ENCODE measurements around the gene MEGF9.
A peak's percentile ranks its signal among the peaks of the same experiment; 100 is the strongest.
"Not testable (repeated sequence)": the region's sequence is repeated elsewhere in the genome, so short reads cannot be mapped to it uniquely, and the experiment has no call there.

The MEGF9 gene

GRCh38 chr9:120750421-120750820, 36.2 kb upstream of the MEGF9 start:
- H3K79me2 ChIP-seq (ENCODE audit: low read length) = no peaks in the 10 kb centered on the region

GRCh38 chr9:120746366-120746765, 32.1 kb upstream of the MEGF9 start:
- not testable (repeated sequence) for H3K27ac ChIP-seq (ENCODE audit: low read length); H2AFZ ChIP-seq (ENCODE audit: low read depth, low read length); H3K9me3 ChIP-seq (ENCODE audit: insufficient read depth, low read length); H3K4me1 ChIP-seq (ENCODE audit: low read length); H3K27me3 ChIP-seq (ENCODE audit: low read depth, low read length); H3K36me3 ChIP-seq (replicated peaks; ENCODE audit: low read depth, low read length); H4K20me1 ChIP-seq (ENCODE audit: insufficient read depth, low read length); H3K9ac ChIP-seq (ENCODE audit: low read length); H3K79me2 ChIP-seq (ENCODE audit: low read length); H3K4me2 ChIP-seq (ENCODE audit: low read length); H3K4me3 ChIP-seq (ENCODE audit: low read length)

More at GRCh38 chr9:120750421-120750820, 36.2 kb upstream of the MEGF9 start:
- Histone ChIP-seq H3K27ac (ENCODE audit: low read length) (no peak overlapping the region), H3K9ac (ENCODE audit: low read length) (no peak overlapping the region), H2AFZ (ENCODE audit: low read depth, low read length) (no peak overlapping the region), H3K4me1 (ENCODE audit: low read length) (peaks cover 5% of the 10 kb centered on the region), H3K27me3 (ENCODE audit: low read depth, low read length) (no peaks in the 10 kb centered on the region), H3K4me3 (ENCODE audit: low read length) (no peak overlapping the region), H3K36me3 (replicated peaks; ENCODE audit: low read depth, low read length) (no peaks in the 10 kb centered on the region), H4K20me1 (ENCODE audit: insufficient read depth, low read length) (no peaks in the 10 kb centered on the region), H3K9me3 (ENCODE audit: insufficient read depth, low read length) (no peaks in the 10 kb centered on the region), H3K4me2 (ENCODE audit: low read length) (no peak overlapping the region)
- no peak for TF ChIP-seq CTCF (IDR thresholded peaks at IDR 0.05; ENCODE audit: low read depth, low read length)
- no peak for TF ChIP-seq EZH2phosphoT487 (IDR thresholded peaks at IDR 0.05; ENCODE audit: low read depth)

- H3K36me3 ChIP-seq (replicated peaks; ENCODE audit: low read depth, low read length) = no peaks in the 10 kb centered on the region
- no peaks in the 10 kb centered on the region for H4K20me1 ChIP-seq (ENCODE audit: insufficient read depth, low read length)
- H3K27me3 ChIP-seq (ENCODE audit: low read depth, low read length) = no peaks in the 10 kb centered on the region
- H3K9ac ChIP-seq (ENCODE audit: low read length) = no peak overlapping the region
- TF ChIP-seq CTCF (IDR thresholded peaks at IDR 0.05; ENCODE audit: low read depth, low read length) (no peak), EZH2phosphoT487 (IDR thresholded peaks at IDR 0.05; ENCODE audit: low read depth) (no peak)
- H3K4me3 ChIP-seq (ENCODE audit: low read length) = no peak overlapping the region
- no peak overlapping the region for H3K27ac ChIP-seq (ENCODE audit: low read length)
- no peaks in the 10 kb centered on the region for H3K4me1 ChIP-seq (ENCODE audit: low read length)
- no peak overlapping the region for H2AFZ ChIP-seq (ENCODE audit: low read depth, low read length)
- no peaks in the 10 kb centered on the region for H3K79me2 ChIP-seq (ENCODE audit: low read length)
- no peaks in the 10 kb centered on the region for H3K9me3 ChIP-seq (ENCODE audit: insufficient read depth, low read length)
- H3K4me2 ChIP-seq (ENCODE audit: low read length) = no peak overlapping the region
Measured at GRCh38 chr9:120745278-120745677, 31.0 kb upstream of the MEGF9 start.

GRCh38 chr9:120742951-120743416, 28.7 kb upstream of the MEGF9 start:
- H3K27ac ChIP-seq (ENCODE audit: low read length) = no peak overlapping the region
- H3K4me2 ChIP-seq (ENCODE audit: low read length) = no peak overlapping the region
- H2AFZ ChIP-seq (ENCODE audit: low read depth, low read length) = no peak overlapping the region
- no peaks in the 10 kb centered on the region for H3K36me3 ChIP-seq (replicated peaks; ENCODE audit: low read depth, low read length)
- H3K27me3 ChIP-seq (ENCODE audit: low read depth, low read length) = no peaks in the 10 kb centered on the region
- H3K4me1 ChIP-seq (ENCODE audit: low read length) = no peaks in the 10 kb centered on the region
- no peak overlapping the region for H3K4me3 ChIP-seq (ENCODE audit: low read length)
- no peaks in the 10 kb centered on the region for H4K20me1 ChIP-seq (ENCODE audit: insufficient read depth, low read length)
- H3K9me3 ChIP-seq (ENCODE audit: insufficient read depth, low read length) = no peaks in the 10 kb centered on the region
- H3K9ac ChIP-seq (ENCODE audit: low read length) = no peak overlapping the region
- no peaks in the 10 kb centered on the region for H3K79me2 ChIP-seq (ENCODE audit: low read length)
- TF ChIP-seq EZH2phosphoT487 (IDR thresholded peaks at IDR 0.05; ENCODE audit: low read depth) (no peak), CTCF (IDR thresholded peaks at IDR 0.05; ENCODE audit: low read depth, low read length) (peak; percentile 76)

GRCh38 chr9:120741701-120742100, 27.4 kb upstream of the MEGF9 start:
- Histone ChIP-seq H4K20me1 (ENCODE audit: insufficient read depth, low read length) (no peaks in the 10 kb centered on the region), H3K9ac (ENCODE audit: low read length) (no peak overlapping the region), H3K27me3 (ENCODE audit: low read depth, low read length) (no peaks in the 10 kb centered on the region), H3K9me3 (ENCODE audit: insufficient read depth, low read length) (no peaks in the 10 kb centered on the region), H3K36me3 (replicated peaks; ENCODE audit: low read depth, low read length) (peaks cover 3% of the 10 kb centered on the region), H3K79me2 (ENCODE audit: low read length) (no peaks in the 10 kb centered on the region), H3K4me1 (ENCODE audit: low read length) (peaks cover 4% of the 10 kb centered on the region), H2AFZ (ENCODE audit: low read depth, low read length) (no peak overlapping the region), H3K4me3 (ENCODE audit: low read length) (no peak overlapping the region), H3K4me2 (ENCODE audit: low read length) (no peak overlapping the region), H3K27ac (ENCODE audit: low read length) (no peak overlapping the region)
- TF ChIP-seq CTCF (IDR thresholded peaks at IDR 0.05; ENCODE audit: low read depth, low read length) (no peak), EZH2phosphoT487 (IDR thresholded peaks at IDR 0.05; ENCODE audit: low read depth) (no peak)
